Measurements from ENCODE around the gene PPP1R15A. TPM values are rescaled to one million over a fixed set of nuclear protein-coding genes. Genes with fewer than 3 reads are reported as not detected.
A peak's percentile ranks its signal among the peaks of the same experiment; 100 is the strongest.

Gene PPP1R15A
- total RNA-seq, 1 experiment from 2014 or later = 41.2 TPM

DNA sequence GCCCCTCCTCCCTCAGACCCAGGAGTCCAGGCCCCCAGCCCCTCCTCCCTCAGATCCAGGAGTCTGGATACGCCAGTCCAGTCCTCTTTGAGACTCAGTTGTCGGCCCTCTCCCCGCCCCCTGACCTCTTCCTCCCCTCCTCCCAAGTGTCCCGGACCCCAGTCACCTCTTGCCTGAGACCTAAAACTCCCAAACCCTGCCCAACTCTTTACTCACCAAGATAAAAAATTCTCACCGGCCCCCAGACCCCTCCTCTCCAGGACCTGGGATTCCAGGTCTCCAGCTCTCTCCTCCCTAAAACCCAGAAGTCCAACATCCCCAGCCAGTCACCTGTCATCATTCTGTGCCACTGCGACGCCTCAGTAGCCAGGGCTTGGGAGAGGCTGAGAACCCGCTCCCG is 34.5 kb upstream of the PPP1R15A start:
- ChIA-PET POLR2A (ENCODE audit: low non-redundant PET) (interaction anchor here (0.6 kb wide), 1 partner anchor 10 kb away, joined by 3 read pairs; no protein-coding TSS in a partner anchor), CTCF (interaction anchor here (0.6 to 2.0 kb wide), 5 partner anchors 36 to 140 kb away, joined by 3 to 16 read pairs (median 6); no protein-coding TSS in a partner anchor)
- no peaks in the 10 kb centered on the region for H3K27me3 ChIP-seq (replicated peaks; ENCODE audit: insufficient read depth, low read depth, low read length, poor library complexity)
- no peak overlapping the region for H3K27ac ChIP-seq (ENCODE audit: low read depth, low read length, poor library complexity, severe bottlenecking)
- H3K36me3 ChIP-seq (ENCODE audit: insufficient read depth, low read length, poor library complexity, severe bottlenecking) = no peaks in the 10 kb centered on the region
- H3K9me3 ChIP-seq (ENCODE audit: low read depth, low read length, poor library complexity, severe bottlenecking) = no peaks in the 10 kb centered on the region
- no TSS peak for BruUV-seq (replicated peaks)
- peak overlapping the region; percentile 41 for H3K4me3 ChIP-seq (ENCODE audit: low read depth, low read length, poor library complexity, severe bottlenecking)
- intact Hi-C loops (cut with micrococcal nuclease; ENCODE audit: unreplicated experiment) = loop anchor here (2.0 to 5.0 kb wide), 2 partner anchors 49 to 190 kb away; partner anchors contain the start of gene CA11
- TF ChIP-seq, protein P1, sequence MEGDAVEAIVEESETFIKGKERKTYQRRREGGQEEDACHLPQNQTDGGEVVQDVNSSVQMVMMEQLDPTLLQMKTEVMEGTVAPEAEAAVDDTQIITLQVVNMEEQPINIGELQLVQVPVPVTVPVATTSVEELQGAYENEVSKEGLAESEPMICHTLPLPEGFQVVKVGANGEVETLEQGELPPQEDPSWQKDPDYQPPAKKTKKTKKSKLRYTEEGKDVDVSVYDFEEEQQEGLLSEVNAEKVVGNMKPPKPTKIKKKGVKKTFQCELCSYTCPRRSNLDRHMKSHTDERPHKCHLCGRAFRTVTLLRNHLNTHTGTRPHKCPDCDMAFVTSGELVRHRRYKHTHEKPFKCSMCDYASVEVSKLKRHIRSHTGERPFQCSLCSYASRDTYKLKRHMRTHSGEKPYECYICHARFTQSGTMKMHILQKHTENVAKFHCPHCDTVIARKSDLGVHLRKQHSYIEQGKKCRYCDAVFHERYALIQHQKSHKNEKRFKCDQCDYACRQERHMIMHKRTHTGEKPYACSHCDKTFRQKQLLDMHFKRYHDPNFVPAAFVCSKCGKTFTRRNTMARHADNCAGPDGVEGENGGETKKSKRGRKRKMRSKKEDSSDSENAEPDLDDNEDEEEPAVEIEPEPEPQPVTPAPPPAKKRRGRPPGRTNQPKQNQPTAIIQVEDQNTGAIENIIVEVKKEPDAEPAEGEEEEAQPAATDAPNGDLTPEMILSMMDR (conservative IDR thresholded peaks at IDR 0.05; ENCODE audit: low read depth, low read length) = no peak
- TF ChIP-seq EZH2 (IDR thresholded peaks at IDR 0.05; ENCODE audit: borderline replicate concordance, low read depth, low read length, poor library complexity, severe bottlenecking) = no peak
- DNase-seq (ENCODE audit: low spot score) = no peak
- peaks cover 13% of the 10 kb centered on the region for H3K4me1 ChIP-seq (ENCODE audit: insufficient read depth, low read length, poor library complexity, severe bottlenecking)

DNA sequence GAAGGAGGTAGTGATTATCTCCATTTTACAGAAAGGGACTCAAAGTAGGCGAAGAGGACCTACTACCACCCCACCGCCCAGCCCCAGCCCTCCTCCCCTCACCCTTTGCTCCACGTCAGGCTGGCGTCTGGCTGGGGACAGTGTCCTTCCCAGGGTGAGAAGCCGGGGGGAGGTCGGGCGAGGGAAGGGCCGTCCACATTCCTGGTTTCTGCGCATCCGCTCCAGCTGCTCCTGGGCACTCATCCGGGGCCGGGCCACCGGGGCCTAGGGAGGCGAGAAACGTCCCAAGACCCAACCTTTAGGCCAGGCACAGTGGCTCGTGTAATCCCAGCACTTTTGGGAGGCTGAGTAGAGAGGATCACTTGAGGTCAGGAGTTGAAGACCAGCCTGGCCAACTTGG is 31.2 kb upstream of the PPP1R15A start:
- H3K4me3 ChIP-seq (ENCODE audit: low read depth, low read length, poor library complexity, severe bottlenecking) = no peak overlapping the region
- POLR2A ChIA-PET (ENCODE audit: low non-redundant PET) = no interaction called here
- intact Hi-C loops (cut with micrococcal nuclease; ENCODE audit: unreplicated experiment) = no loop called here
- no peaks in the 10 kb centered on the region for H3K9me3 ChIP-seq (ENCODE audit: low read depth, low read length, poor library complexity, severe bottlenecking)
- no TSS peak for BruUV-seq (replicated peaks)
- DNase-seq (ENCODE audit: low spot score) = no peak
- CTCF ChIA-PET = interaction anchor here (1.2 kb wide), 1 partner anchor 53 kb away, joined by 5 read pairs; no protein-coding TSS in a partner anchor
- TF ChIP-seq EZH2 (IDR thresholded peaks at IDR 0.05; ENCODE audit: borderline replicate concordance, low read depth, low read length, poor library complexity, severe bottlenecking) = no peak
- TF ChIP-seq, protein P1 (conservative IDR thresholded peaks at IDR 0.05; ENCODE audit: low read depth, low read length) = no peak
- H3K4me1 ChIP-seq (ENCODE audit: insufficient read depth, low read length, poor library complexity, severe bottlenecking) = peaks cover 10% of the 10 kb centered on the region
- H3K36me3 ChIP-seq (ENCODE audit: insufficient read depth, low read length, poor library complexity, severe bottlenecking) = peaks cover 11% of the 10 kb centered on the region
- no peak overlapping the region for H3K27ac ChIP-seq (ENCODE audit: low read depth, low read length, poor library complexity, severe bottlenecking)
- no peaks in the 10 kb centered on the region for H3K27me3 ChIP-seq (replicated peaks; ENCODE audit: insufficient read depth, low read depth, low read length, poor library complexity)

DNA sequence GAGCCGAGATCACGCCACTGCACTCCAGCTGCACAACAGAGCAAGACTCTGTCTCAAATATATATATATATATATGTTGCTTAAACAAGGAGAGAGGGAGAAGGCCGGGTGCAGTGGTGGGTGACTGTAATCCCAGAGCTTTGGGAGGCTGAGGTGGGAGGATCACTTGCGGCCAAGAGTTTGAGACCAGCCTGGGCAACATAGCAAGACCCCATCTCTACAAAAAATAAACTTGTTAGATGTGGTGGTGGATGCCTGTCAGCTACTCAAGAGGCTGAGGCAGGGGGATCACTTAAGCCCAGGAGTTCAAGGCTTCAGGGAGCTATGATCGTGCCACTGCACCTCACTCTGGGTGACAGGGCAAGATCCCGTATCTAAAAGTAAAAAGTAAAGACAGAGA is 30.6 kb upstream of the PPP1R15A start:
- ChIA-PET CTCF (interaction anchor here (0.6 to 2.2 kb wide), 4 partner anchors 46 to 543 kb away, joined by 4 to 19 read pairs (median 6); no protein-coding TSS in a partner anchor), POLR2A (ENCODE audit: low non-redundant PET) (no interaction called here)
- no TSS peak for BruUV-seq (replicated peaks)
- TF ChIP-seq, protein P1 (conservative IDR thresholded peaks at IDR 0.05; ENCODE audit: low read depth, low read length) = no peak
- no peak for TF ChIP-seq EZH2 (IDR thresholded peaks at IDR 0.05; ENCODE audit: borderline replicate concordance, low read depth, low read length, poor library complexity, severe bottlenecking)
- no peaks in the 10 kb centered on the region for H3K9me3 ChIP-seq (ENCODE audit: low read depth, low read length, poor library complexity, severe bottlenecking)
- DNase-seq (ENCODE audit: low spot score) = no peak
- H3K27ac ChIP-seq (ENCODE audit: low read depth, low read length, poor library complexity, severe bottlenecking) = no peak overlapping the region
- H3K36me3 ChIP-seq (ENCODE audit: insufficient read depth, low read length, poor library complexity, severe bottlenecking) = peaks cover 11% of the 10 kb centered on the region
- H3K4me3 ChIP-seq (ENCODE audit: low read depth, low read length, poor library complexity, severe bottlenecking) = no peak overlapping the region
- intact Hi-C loops (cut with micrococcal nuclease; ENCODE audit: unreplicated experiment) = no loop called here
- peaks cover 4% of the 10 kb centered on the region for H3K4me1 ChIP-seq (ENCODE audit: insufficient read depth, low read length, poor library complexity, severe bottlenecking)
- no peaks in the 10 kb centered on the region for H3K27me3 ChIP-seq (replicated peaks; ENCODE audit: insufficient read depth, low read depth, low read length, poor library complexity)
